ENCODE measurements around the gene JARID2.

Gene JARID2

DNA sequence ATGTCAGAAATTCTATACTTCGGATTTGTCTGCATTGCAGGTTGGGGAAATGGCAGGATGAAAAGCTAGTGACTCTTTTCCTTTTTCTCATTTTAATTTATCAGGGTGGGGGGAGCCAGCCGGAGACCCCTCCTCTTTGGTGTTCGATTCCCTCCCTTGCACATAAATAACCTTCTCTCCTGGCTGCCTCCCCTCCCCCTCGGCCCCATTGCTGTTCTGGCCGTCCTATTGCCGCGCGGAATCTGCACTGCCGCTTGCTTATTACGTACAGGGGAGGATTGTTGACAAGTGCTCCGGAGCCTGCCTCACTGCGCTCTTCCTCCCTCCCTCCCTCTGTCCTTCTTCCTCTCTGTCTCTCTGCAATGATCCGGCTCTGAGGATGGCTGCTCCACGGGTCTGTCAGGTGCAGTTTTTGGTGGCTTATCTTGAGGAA lies 154.7 kb downstream of the JARID2 start:
- Histone ChIP-seq H3K4me1 (ENCODE audit: control insufficient read depth in 2 of 2, insufficient read depth in 1 of 2, low read depth in 1 of 2, low read length in 2 of 2) (peaks cover 31 to 48% of the 10 kb centered on the region in 2 donors), H3K4ac (ENCODE audit: low read length) (no peak overlapping the region), H2BK12ac (ENCODE audit: low read length) (no peak overlapping the region), H3K27ac (replicated peaks; ENCODE audit: low read length) (peak overlapping the region; percentile 66), H4K91ac (ENCODE audit: low read depth, low read length, poor library complexity) (no peak overlapping the region), H3K4me2 (ENCODE audit: insufficient read depth, low read length, poor library complexity, severe bottlenecking) (peak overlapping the region; percentile 49), H3K9me3 (replicated peaks in 1 of 2; ENCODE audit: control insufficient read depth in 2 of 2, insufficient read depth in 1 of 2, low read depth in 1 of 2, low read length in 2 of 2) (no peaks in the 10 kb centered on the region), H3K27me3 (ENCODE audit: control insufficient read depth in 3 of 3, insufficient read depth in 3 of 3, low read depth in 1 of 3, low read length in 3 of 3) (no peaks in the 10 kb centered on the region), H2AK5ac (ENCODE audit: low read depth, low read length) (no peak overlapping the region), H3K14ac (ENCODE audit: low read length) (no peak overlapping the region), H4K8ac (ENCODE audit: low read depth, low read length) (no peak overlapping the region), H3K9ac (ENCODE audit: low read depth, low read length, poor library complexity) (no peak overlapping the region), H3K36me3 (replicated peaks in 1 of 2; ENCODE audit: control insufficient read depth in 2 of 2, insufficient read depth in 2 of 2, low read length in 2 of 2) (no peaks in the 10 kb centered on the region), H2BK15ac (ENCODE audit: low read length) (no peak overlapping the region), H2AFZ (ENCODE audit: low read length) (peak overlapping the region; percentile 55), H3K79me1 (ENCODE audit: low read depth, low read length) (no peaks in the 10 kb centered on the region), H2BK120ac (ENCODE audit: low read depth, low read length) (no peak overlapping the region), H3K18ac (ENCODE audit: low read length) (peak overlapping the region; percentile 53), H2BK5ac (ENCODE audit: low read length) (peak overlapping the region; percentile 4), H3K4me3 (ENCODE audit: low read length in 2 of 2) (peak overlapping the region in 1 of 2 donors; percentile 47), H3K23ac (ENCODE audit: low read depth, low read length, poor library complexity) (no peak overlapping the region)
- no peak for DNase-seq (ENCODE audit: low spot score)
- no CpG with 5 or more reads among the region's 14 CpGs for WGBS, 2 donors (ENCODE audit: extremely low coverage in 2 of 2, insufficient read length in 2 of 2, insufficient replicate concordance in 1 of 2)

DNA sequence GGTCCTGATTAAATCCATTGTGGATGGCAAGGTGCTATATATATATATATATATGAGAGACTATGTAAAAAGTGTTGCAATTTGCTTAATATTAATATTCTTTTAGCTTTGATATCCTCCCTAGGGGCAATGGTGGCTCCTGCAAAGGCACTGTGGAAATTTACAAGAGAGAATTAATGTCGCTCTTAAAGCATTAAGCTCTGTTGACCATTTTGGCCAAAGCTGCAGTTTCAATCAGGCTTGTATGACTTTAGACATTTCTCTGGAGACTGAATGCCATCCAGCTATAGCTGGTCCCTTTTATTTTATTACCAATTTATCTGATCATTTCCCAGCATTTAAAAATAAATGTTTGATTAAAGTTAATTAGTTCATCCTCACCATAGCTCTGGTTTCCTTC lies 155.3 kb downstream of the JARID2 start:
- Histone ChIP-seq H2BK120ac (ENCODE audit: low read depth, low read length) (no peak overlapping the region), H4K91ac (ENCODE audit: low read depth, low read length, poor library complexity) (no peak overlapping the region), H3K27ac (replicated peaks; ENCODE audit: low read length) (peak overlapping the region; percentile 66), H2AFZ (ENCODE audit: low read length) (no peak overlapping the region), H3K36me3 (replicated peaks in 1 of 2; ENCODE audit: control insufficient read depth in 2 of 2, insufficient read depth in 2 of 2, low read length in 2 of 2) (no peaks in the 10 kb centered on the region), H3K4me2 (ENCODE audit: insufficient read depth, low read length, poor library complexity, severe bottlenecking) (peak overlapping the region; percentile 49), H3K18ac (ENCODE audit: low read length) (no peak overlapping the region), H3K9ac (ENCODE audit: low read depth, low read length, poor library complexity) (no peak overlapping the region), H4K8ac (ENCODE audit: low read depth, low read length) (no peak overlapping the region), H2BK5ac (ENCODE audit: low read length) (no peak overlapping the region), H2AK5ac (ENCODE audit: low read depth, low read length) (no peak overlapping the region), H2BK15ac (ENCODE audit: low read length) (no peak overlapping the region), H3K4ac (ENCODE audit: low read length) (no peak overlapping the region), H2BK12ac (ENCODE audit: low read length) (no peak overlapping the region), H3K23ac (ENCODE audit: low read depth, low read length, poor library complexity) (no peak overlapping the region), H3K4me3 (ENCODE audit: low read length in 2 of 2) (peak overlapping the region in 1 of 2 donors; percentile 47), H3K14ac (ENCODE audit: low read length) (no peak overlapping the region), H3K4me1 (ENCODE audit: control insufficient read depth in 2 of 2, insufficient read depth in 1 of 2, low read depth in 1 of 2, low read length in 2 of 2) (peaks cover 31 to 54% of the 10 kb centered on the region in 2 donors), H3K27me3 (ENCODE audit: control insufficient read depth in 3 of 3, insufficient read depth in 3 of 3, low read depth in 1 of 3, low read length in 3 of 3) (no peaks in the 10 kb centered on the region), H3K9me3 (replicated peaks in 1 of 2; ENCODE audit: control insufficient read depth in 2 of 2, insufficient read depth in 1 of 2, low read depth in 1 of 2, low read length in 2 of 2) (no peaks in the 10 kb centered on the region), H3K79me1 (ENCODE audit: low read depth, low read length) (peaks cover 2% of the 10 kb centered on the region)
- no CpG with 5 or more reads among the region's 1 CpG for WGBS, 2 donors (ENCODE audit: extremely low coverage in 2 of 2, insufficient read length in 2 of 2, insufficient replicate concordance in 1 of 2)
- DNase-seq (ENCODE audit: low spot score): no peak

DNA sequence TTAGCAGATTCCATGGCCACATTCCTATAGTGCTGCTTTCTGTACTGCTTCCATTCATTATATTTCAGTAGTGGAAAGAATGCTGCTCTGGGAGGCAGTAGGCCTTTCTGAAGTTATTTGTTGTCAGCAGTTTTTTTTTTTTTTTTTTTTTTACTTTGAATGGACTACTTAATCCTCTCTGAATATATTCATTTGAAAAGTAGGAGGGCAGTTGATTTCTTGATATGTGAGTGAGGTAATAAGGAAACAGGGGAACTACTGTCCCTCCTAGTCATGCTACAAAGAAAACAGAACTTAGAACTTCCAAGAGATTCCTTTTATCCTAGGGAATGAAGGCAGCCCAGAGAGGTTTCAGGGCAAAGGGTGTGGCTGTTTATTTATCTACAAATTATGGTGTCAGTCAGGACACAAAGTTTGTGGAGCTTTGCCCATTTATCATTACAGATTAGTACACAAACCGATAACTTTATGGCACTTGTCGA lies 155.9 kb downstream of the JARID2 start:
- Histone ChIP-seq H2AK5ac (ENCODE audit: low read depth, low read length) (no peak overlapping the region), H3K27ac (replicated peaks; ENCODE audit: low read length) (no peak overlapping the region), H3K36me3 (replicated peaks in 1 of 2; ENCODE audit: control insufficient read depth in 2 of 2, insufficient read depth in 2 of 2, low read length in 2 of 2) (no peaks in the 10 kb centered on the region), H3K4ac (ENCODE audit: low read length) (no peak overlapping the region), H3K23ac (ENCODE audit: low read depth, low read length, poor library complexity) (no peak overlapping the region), H3K18ac (ENCODE audit: low read length) (no peak overlapping the region), H2BK15ac (ENCODE audit: low read length) (no peak overlapping the region), H3K27me3 (ENCODE audit: control insufficient read depth in 3 of 3, insufficient read depth in 3 of 3, low read depth in 1 of 3, low read length in 3 of 3) (no peaks in the 10 kb centered on the region), H2AFZ (ENCODE audit: low read length) (no peak overlapping the region), H3K4me2 (ENCODE audit: insufficient read depth, low read length, poor library complexity, severe bottlenecking) (no peak overlapping the region), H3K9me3 (replicated peaks in 1 of 2; ENCODE audit: control insufficient read depth in 2 of 2, insufficient read depth in 1 of 2, low read depth in 1 of 2, low read length in 2 of 2) (no peaks in the 10 kb centered on the region), H3K9ac (ENCODE audit: low read depth, low read length, poor library complexity) (no peak overlapping the region), H2BK120ac (ENCODE audit: low read depth, low read length) (no peak overlapping the region), H3K4me3 (ENCODE audit: low read length in 2 of 2) (peak overlapping the region in 1 of 2 donors; percentile 47), H4K8ac (ENCODE audit: low read depth, low read length) (no peak overlapping the region), H2BK12ac (ENCODE audit: low read length) (no peak overlapping the region), H4K91ac (ENCODE audit: low read depth, low read length, poor library complexity) (no peak overlapping the region), H2BK5ac (ENCODE audit: low read length) (no peak overlapping the region), H3K79me1 (ENCODE audit: low read depth, low read length) (peaks cover 2% of the 10 kb centered on the region), H3K4me1 (ENCODE audit: control insufficient read depth in 2 of 2, insufficient read depth in 1 of 2, low read depth in 1 of 2, low read length in 2 of 2) (peaks cover 31 to 56% of the 10 kb centered on the region in 2 donors), H3K14ac (ENCODE audit: low read length) (no peak overlapping the region)
- no CpG with 5 or more reads among the region's 2 CpGs for WGBS, 2 donors (ENCODE audit: extremely low coverage in 2 of 2, insufficient read length in 2 of 2, insufficient replicate concordance in 1 of 2)
- no peak for DNase-seq (ENCODE audit: low spot score)

DNA sequence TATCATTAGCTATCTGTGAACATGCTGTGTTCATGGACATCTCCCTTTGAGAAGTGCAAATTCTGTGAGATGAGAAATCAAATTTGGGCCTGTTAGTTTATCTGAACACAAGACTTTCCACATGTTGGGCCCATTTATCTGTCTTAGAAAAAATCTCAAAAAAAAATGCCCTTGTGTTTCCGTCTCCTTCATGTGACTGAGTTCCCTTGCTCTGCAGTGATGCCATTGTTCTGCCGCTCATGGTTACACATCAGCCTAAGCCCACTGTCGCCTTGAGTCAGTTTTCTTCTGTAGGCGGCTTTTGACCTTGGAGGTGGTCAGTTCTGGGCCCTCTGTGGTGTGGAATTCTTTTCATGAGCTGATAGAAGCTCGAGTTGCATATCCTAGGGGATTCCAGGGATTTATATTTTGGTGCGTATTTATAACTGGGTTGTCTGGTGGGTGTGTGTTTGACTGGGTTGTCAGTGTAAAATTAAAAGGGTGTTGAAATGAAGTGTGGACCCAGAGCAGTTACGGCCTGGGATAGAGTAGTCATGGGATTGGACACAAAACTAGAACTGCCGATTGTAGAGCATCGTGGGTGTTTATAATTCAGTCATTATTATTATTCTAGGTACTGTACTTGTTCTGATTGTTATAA lies 156.7 kb downstream of the JARID2 start:
- no peak overlapping the region for H4K8ac ChIP-seq (ENCODE audit: low read depth, low read length)
- H3K4me2 ChIP-seq (ENCODE audit: insufficient read depth, low read length, poor library complexity, severe bottlenecking): no peak overlapping the region
- WGBS, 2 donors (ENCODE audit: extremely low coverage in 2 of 2, insufficient read length in 2 of 2, insufficient replicate concordance in 1 of 2): no CpG with 5 or more reads among the region's 9 CpGs
- no peak overlapping the region for H3K23ac ChIP-seq (ENCODE audit: low read depth, low read length, poor library complexity)
- no peak overlapping the region for H2BK15ac ChIP-seq (ENCODE audit: low read length)
- H3K27ac ChIP-seq (replicated peaks; ENCODE audit: low read length): no peak overlapping the region
- no peak overlapping the region for H3K4ac ChIP-seq (ENCODE audit: low read length)
- no peaks in the 10 kb centered on the region for H3K27me3 ChIP-seq (ENCODE audit: control insufficient read depth in 3 of 3, insufficient read depth in 3 of 3, low read depth in 1 of 3, low read length in 3 of 3)
- peaks cover 5% of the 10 kb centered on the region for H3K79me1 ChIP-seq (ENCODE audit: low read depth, low read length)
- no peak overlapping the region for H2AK5ac ChIP-seq (ENCODE audit: low read depth, low read length)
- DNase-seq (ENCODE audit: low spot score): no peak
- H2AFZ ChIP-seq (ENCODE audit: low read length): no peak overlapping the region
- no peaks in the 10 kb centered on the region for H3K9me3 ChIP-seq (replicated peaks in 1 of 2; ENCODE audit: control insufficient read depth in 2 of 2, insufficient read depth in 1 of 2, low read depth in 1 of 2, low read length in 2 of 2)
- H3K9ac ChIP-seq (ENCODE audit: low read depth, low read length, poor library complexity): no peak overlapping the region
- H3K14ac ChIP-seq (ENCODE audit: low read length): no peak overlapping the region
- peak overlapping the region in 1 of 2 donors; percentile 11 for H3K4me3 ChIP-seq (ENCODE audit: low read length in 2 of 2)
- no peak overlapping the region for H3K18ac ChIP-seq (ENCODE audit: low read length)
- H2BK120ac ChIP-seq (ENCODE audit: low read depth, low read length): no peak overlapping the region
- H3K36me3 ChIP-seq (replicated peaks in 1 of 2; ENCODE audit: control insufficient read depth in 2 of 2, insufficient read depth in 2 of 2, low read length in 2 of 2): no peaks in the 10 kb centered on the region
- peaks cover 32 to 56% of the 10 kb centered on the region in 2 donors for H3K4me1 ChIP-seq (ENCODE audit: control insufficient read depth in 2 of 2, insufficient read depth in 1 of 2, low read depth in 1 of 2, low read length in 2 of 2)
- H2BK12ac ChIP-seq (ENCODE audit: low read length): no peak overlapping the region
- H4K91ac ChIP-seq (ENCODE audit: low read depth, low read length, poor library complexity): no peak overlapping the region
- no peak overlapping the region for H2BK5ac ChIP-seq (ENCODE audit: low read length)

Measured in neuronal stem cell (in vitro differentiated cells).